ENCODE results near the gene CHCHD3.
"Not testable (repeated sequence)": the region's sequence is repeated elsewhere in the genome, so short reads cannot be mapped to it uniquely, and the experiment has no call there.

CHCHD3 gene

DNA sequence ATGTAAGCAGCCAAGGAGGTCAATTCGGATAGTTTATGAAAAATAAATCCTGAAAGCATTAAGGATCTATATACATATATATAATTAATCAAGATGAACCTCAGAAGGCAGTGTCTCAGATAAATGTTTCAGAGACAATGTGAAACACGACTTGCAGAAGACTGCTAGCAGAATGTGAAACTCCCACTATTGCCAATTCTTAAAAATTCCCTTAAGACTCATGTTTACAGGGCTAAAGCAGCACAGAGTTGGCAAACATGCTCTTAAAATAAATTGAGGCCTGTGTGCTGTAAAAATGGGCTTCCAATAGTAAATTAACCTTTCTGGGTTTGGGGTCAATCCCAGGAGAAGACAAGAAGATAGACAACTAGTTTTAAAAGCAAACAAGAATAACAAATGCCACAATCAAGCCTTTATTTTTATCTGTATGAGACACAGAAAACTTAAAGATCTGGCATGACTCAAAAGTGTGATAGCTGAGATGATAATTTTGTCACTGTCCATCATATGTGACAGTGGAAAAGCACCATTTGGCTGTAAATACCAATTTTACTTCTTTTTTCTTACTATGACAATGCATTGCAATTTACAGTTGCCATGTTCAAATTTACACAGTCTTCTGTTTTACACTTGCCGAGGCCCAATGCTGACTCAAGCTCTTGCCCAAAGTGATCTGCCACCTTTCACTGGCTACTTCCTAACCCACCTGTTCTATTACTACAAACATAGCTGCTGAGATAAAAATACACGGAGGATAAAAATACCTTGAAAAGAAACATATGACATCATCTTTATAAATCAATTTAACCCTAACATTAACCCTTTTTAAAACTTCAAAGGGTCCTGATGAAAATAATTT lies 78.6 kb downstream of the CHCHD3 start:
- DNase-seq (ENCODE audit: low spot score) = no peak

- DNase-seq (ENCODE audit: low spot score) = no peak
These were observed 80.2 kb downstream of the CHCHD3 start for GRCh38 chr7:133001727-133002126.

DNA sequence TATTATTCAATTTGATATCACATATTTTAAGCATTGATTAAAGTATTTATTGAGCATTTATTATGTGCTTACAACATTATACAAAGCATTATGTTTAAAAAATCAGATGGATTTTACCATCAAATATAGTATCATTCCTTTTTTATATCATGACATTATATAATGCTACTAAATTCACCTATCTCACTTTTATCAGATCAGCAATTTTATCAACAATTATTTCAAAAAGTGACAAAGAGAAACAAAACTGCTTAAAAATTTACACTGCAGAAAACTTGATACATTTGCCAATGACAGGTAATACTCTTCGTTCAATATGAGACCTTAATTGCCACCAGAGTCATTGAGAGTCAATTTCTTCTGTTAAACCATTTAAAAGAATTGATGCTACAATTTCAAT lies 82.0 kb downstream of the CHCHD3 start:
- DNase-seq (ENCODE audit: low spot score) = no peak

DNA sequence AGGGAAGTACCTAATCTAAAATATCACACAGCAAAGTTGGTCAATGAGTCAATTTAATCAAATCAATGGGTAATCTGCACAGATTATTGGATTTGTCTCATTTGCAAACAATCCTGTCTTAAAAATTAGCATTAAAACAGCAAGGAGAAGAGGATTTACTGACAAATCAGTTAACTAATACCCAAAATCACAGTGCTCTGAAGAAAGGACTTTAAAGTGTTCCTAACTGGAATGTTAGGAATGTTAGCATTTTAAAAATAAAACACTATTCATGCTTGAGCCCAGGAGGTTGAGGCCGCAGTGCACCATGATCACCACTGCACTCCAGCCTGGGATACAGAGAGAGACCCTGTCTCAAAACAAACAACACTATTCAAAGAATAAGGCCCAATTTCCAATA lies 83.1 kb downstream of the CHCHD3 start:
- no peak for DNase-seq (ENCODE audit: low spot score)

- DNase-seq (ENCODE audit: low spot score) = no peak
These were observed 84.4 kb downstream of the CHCHD3 start for GRCh38 chr7:132997505-132997904.

- DNase-seq (ENCODE audit: low spot score) = no peak
These were observed 85.2 kb downstream of the CHCHD3 start for GRCh38 chr7:132996581-132997242.

GRCh38 chr7:132993377-132994013 lies 88.4 kb downstream of the CHCHD3 start:
- no peak for DNase-seq (ENCODE audit: low spot score)

- DNase-seq (ENCODE audit: low spot score) = peak; percentile 11
These were observed 90.0 kb downstream of the CHCHD3 start for GRCh38 chr7:132991615-132992587.

- no peak for DNase-seq (ENCODE audit: low spot score)
These were observed 93.8 kb downstream of the CHCHD3 start for GRCh38 chr7:132988117-132988516.

DNA sequence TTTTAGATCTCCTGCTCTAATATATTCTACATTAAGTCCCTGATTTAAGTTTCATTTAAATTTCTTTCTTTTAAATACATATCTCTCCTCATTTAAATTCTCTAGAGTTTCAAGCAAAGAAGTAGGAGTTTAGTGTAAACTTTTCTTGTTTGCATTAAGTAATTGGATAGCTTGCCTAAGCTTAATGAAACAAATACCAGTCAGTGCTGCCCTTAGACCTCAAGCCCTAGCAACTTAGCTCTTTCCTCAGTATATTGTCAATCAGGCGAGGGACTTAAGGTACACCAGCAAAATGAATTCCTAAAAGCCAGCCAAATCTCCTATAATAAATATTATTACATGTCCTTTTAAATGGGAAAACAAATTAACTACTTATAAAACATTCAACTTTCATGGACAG lies 101.5 kb downstream of the CHCHD3 start:
- no peak for DNase-seq (ENCODE audit: low spot score)

DNA sequence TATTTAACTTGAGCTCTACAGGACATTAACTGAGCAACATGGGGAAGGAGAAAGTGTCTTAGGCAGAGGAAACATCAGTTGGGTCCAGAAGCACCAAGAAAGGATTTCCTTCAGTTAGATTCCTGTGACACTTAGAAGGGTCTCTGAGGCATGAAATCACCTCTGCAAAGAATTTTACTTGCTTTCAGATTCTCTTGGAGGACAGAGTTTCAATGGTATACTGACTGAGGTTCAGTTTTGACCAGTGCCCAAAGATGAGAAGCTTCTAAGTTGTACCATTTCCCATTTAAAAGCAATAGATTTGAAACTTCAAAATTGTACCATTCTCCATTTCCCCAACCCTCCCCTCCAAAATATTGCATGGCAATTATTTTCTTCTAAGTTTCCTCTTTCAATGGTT lies 102.4 kb downstream of the CHCHD3 start:
- no peak for DNase-seq (ENCODE audit: low spot score)

DNA sequence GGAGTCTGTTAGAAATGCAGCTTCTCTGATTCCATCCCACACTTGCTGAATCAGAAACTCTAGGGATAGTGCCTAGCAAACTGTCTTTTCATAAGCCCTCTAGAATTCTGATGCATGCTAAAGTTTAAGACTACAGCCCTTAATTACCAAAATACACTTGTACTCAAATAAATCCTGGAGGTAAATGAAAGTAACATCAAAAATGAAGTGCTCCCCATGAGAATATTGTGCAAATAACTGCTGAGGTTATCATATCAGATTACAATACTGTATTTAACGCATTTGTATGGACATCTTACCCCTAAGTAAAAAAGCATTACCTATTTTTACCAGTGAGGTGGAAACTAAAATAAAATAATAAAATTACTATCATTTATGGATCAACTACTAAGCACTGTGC lies 104.7 kb downstream of the CHCHD3 start:
- DNase-seq (ENCODE audit: low spot score) = no peak

GRCh38 chr7:132972745-132973144 lies 109.1 kb downstream of the CHCHD3 start:
- DNase-seq (ENCODE audit: low spot score) = no peak

GRCh38 chr7:132970257-132970656 lies 111.6 kb downstream of the CHCHD3 start:
- no peak for DNase-seq (ENCODE audit: low spot score)

DNA sequence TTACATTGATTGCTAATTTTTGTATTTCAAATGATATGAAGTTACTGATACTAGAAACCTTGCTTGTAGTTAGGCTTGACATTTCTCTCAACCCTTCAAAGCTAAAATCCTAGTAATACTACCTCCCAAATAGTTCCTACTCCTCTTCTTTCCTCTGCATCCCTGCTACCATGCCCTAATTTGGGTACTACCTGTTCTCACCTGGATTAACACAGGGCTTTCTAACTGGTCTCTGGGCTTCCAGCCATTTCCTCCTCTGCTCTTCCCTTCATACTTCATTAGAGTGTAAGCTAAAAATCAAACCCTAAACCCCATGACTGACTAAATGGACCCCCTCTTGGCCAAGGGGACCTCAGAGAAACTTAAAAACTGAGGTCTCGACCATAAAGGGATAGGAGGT lies 112.4 kb downstream of the CHCHD3 start:
- no peak for DNase-seq (ENCODE audit: low spot score)

DNA sequence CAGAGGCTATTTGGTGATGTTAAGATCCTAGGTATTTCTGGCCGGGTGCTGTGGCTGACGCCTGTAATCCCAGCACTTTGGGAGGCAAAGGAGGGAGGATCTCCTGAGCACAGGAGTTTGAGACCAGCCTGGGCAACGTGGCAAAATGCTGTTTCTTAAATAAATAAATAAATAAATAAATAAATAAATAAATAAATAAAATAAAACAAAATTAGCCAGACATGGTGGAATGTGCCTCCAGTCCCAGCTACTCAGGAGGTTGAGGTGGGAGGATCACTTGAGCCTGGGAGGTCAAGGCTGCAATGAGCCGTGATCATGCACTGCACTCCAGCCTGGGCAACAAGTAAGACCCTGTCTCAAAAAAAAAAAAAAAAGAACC lies 114.4 kb downstream of the CHCHD3 start:
- DNase-seq (ENCODE audit: low spot score) = not testable (repeated sequence)

- no peak for DNase-seq (ENCODE audit: low spot score)
These were observed 115.0 kb downstream of the CHCHD3 start for GRCh38 chr7:132966754-132967469.

- DNase-seq (ENCODE audit: low spot score) = no peak
These were observed 115.9 kb downstream of the CHCHD3 start for GRCh38 chr7:132965951-132966350.

DNA sequence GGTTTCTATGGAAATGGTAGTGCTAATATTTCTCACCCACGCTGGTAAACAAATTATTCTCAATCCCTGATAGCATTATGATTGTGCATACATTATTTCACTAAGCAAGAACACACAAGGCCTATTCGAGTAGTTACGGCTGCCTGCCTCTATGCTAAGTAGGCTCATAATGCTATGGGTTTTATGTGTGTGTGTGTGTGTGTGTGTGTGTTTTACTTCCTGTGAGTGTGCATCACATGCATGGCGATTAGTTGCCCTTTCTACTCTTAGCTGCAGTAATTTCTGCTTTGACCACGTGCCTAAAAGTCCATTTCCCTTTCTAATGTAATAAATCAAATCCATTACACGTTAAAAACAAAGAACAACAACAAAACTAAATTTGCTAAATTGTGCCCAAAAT lies 117.0 kb downstream of the CHCHD3 start:
- DNase-seq (ENCODE audit: low spot score) = no peak

DNA sequence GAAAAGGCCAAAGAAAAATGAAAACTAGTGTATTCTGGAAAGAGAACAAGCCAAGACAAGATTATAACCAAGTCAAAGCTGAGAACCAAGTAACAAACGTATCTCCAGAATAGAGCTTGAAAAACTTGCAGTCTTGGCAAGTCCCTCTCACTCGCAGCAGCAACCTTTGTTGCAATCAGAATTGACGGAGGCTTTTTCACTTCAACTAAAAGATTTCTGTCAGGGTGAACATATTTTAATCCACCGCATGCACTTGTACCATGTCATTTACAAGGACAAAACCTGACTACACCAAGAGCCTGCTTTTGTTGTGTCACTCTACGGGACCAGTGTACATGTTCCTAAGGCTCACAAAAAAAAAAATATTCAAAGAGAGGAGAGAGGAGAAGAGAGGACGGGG lies 122.0 kb downstream of the CHCHD3 start:
- no peak for DNase-seq (ENCODE audit: low spot score)

DNA sequence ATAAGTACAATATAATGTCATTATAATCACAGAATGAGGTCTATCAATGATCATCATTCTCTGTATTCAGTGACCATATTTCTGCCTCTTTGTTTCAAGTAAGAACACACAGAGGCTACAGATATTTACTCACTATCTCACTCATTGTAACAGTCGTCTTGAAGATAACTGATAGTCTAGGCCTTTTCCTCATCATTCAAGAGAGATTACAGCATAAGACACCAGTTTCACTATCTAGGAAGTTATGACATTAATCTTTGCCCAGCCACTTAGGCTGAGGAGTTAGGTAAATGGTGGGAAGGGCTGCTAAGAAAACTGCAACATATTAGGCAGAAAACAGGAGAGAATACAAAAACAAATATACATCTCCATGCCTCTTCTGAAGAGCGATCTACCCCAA lies 125.3 kb downstream of the CHCHD3 start:
- no peak for DNase-seq (ENCODE audit: low spot score)

Data from pons (tissue), 1 donor.